Peyer's patch (tissue), 4 donors: ENCODE measurements around the gene DOCK1.

ENCODE experiments used
- CTCF ChIP-seq, 6 experiments: fragments of 450-650 bp in 4 of 6; fragments of 200-600 bp in 2 of 6; sonication (generic) in 1 of 6; IDR thresholded peaks; one replicate each; pipeline ENCODE4 v1.5.1; 2017 to 2019; ENCODE audit warnings: antibody characterized with exemption in 6 of 6, mild to moderate bottlenecking in 3 of 6, moderate library complexity in 1 of 6
- POLR2A ChIP-seq, 2 donors: fragments of 450-650 bp; IDR thresholded peaks; one replicate each; pipeline ENCODE4 v1.5.1; 2017; ENCODE audit warnings: antibody characterized with exemption in 2 of 2, mild to moderate bottlenecking in 2 of 2, moderate library complexity in 2 of 2

DNA sequence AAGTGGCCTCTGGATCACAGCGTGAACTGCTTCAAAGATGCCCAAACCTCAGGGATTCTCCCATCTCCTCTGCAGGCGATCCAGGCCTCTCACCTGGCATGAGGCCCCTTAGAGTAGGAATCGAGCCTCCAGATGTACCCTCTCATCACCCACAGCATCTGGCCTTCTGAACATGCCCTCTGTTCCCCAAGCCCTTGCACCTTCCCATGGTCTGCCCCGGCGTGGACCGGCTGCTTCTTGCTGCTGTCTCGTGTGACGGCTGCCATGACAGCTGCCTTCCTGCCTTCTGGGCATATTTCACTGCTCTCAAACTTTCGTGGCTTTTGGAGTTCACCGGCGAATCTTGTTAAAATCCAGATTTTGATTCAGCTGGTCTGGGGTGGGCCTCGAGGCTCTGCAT lies 486.6 kb downstream of the DOCK1 start:
- TF ChIP-seq CTCF (IDR thresholded peaks at IDR 0.05) = no peak
- no peak for TF ChIP-seq POLR2A (IDR thresholded peaks at IDR 0.05)
